Heart right ventricle (tissue), 16 donors: ENCODE measurements around the gene GREB1L. TPM values are rescaled to one million over a fixed set of nuclear protein-coding genes. Genes with fewer than 3 reads are reported as not detected.

Source experiments
- ATAC-seq, 8 donors: fragments of 200-7000 bp; cut with Tn5 transposase; one replicate each; pipeline ENCODE4 v1.9.1; 2020; ENCODE audit warnings: mild to moderate bottlenecking in 8 of 8, moderate library complexity in 8 of 8, moderate number of reproducible peaks in 1 of 8
- DNase-seq, 2 donors: peaks; one replicate each; pipeline ENCODE4 v3.0.0-alpha.2; 2020
- H3K27ac ChIP-seq, 10 donors: fragments of 200-600 bp; sonication (generic) in 2 of 10; one replicate each; pipeline versions ENCODE4 v1.5.0 to v1.8.0; 2020 to 2022; ENCODE audit warnings: mild to moderate bottlenecking in 3 of 10
- H3K27me3 ChIP-seq, 7 donors: fragments of 200-600 bp; one replicate each; pipeline ENCODE4 v1.8.0; 2021 to 2022; ENCODE audit warnings: mild to moderate bottlenecking in 2 of 7
- H3K36me3 ChIP-seq, 9 donors: fragments of 200-600 bp; sonication (generic) in 1 of 9; one replicate each; pipeline versions ENCODE4 v1.5.0 to v1.8.0; 2020 to 2022; ENCODE audit warnings: mild to moderate bottlenecking in 2 of 9
- H3K4me1 ChIP-seq, 9 donors: fragments of 200-600 bp; sonication (generic) in 1 of 9; one replicate each; pipeline versions ENCODE4 v1.5.0 to v1.8.0; 2020 to 2022; ENCODE audit warnings: mild to moderate bottlenecking in 4 of 9
- H3K4me3 ChIP-seq, 10 donors: fragments of 200-600 bp; sonication (generic) in 2 of 10; one replicate each; pipeline versions ENCODE4 v1.5.0 to v1.8.0; 2020 to 2022; ENCODE audit warnings: mild to moderate bottlenecking in 7 of 10, moderate library complexity in 2 of 10
- H3K9me3 ChIP-seq, 11 donors: fragments of 200-600 bp in 10 of 11; sonication (generic) in 2 of 11; one replicate each; pipeline versions ENCODE4 v1.5.0 to v1.8.0; 2013 to 2022; ENCODE audit warnings: mild to moderate bottlenecking in 2 of 11, control low read depth in 1 of 11, moderate library complexity in 1 of 11
- WGBS, 2 donors: extraction: QIAGEN DNeasy Blood & Tissue Kit; methylation state at CpG; one replicate each; pipeline ENCODE4 v1.1.7; 2013; ENCODE audit warnings: inconsistent platforms in 1 of 2; 5-methylcytosine and 5-hydroxymethylcytosine counted together
- intact Hi-C, 10 donors: fragments of 100-400 bp; cut with DNase I; formaldehyde crosslinking; loops; one replicate each; pipeline versions ENCODE4 v1.11.1 to v1.14.2; 2022
- polyA plus RNA-seq, 2 donors: library from polyadenylated mRNA; stranded (reverse); fragments of 200-250 nt; gene quantifications; one replicate each; pipeline ENCODE4 v1.2.3, GENCODE V29; 2013
- total RNA-seq, 10 donors: library from RNA; stranded (reverse); fragmentation: NEBNext Ultra II Directional in 3 of 10; extraction: Animal tissue kit (Norgen Biotek cat#: 25700) in 3 of 10; gene quantifications; one replicate each; pipeline versions ENCODE4 v1.2.1 to v1.2.4, GENCODE V29; 2021 to 2023
- TF ChIP-seq, protein P1 (sequence below), 9 donors: fragments of 200-600 bp; sonication (generic) in 2 of 9; IDR thresholded peaks; one replicate each; pipeline versions ENCODE4 v1.5.0 to v1.8.0; 2021 to 2022; ENCODE audit warnings: antibody characterized with exemption in 9 of 9, mild to moderate bottlenecking in 5 of 9, moderate library complexity in 1 of 9
- donor health status: Arrhythmogenic right ventricular cardiomyopathy.
- donor health status: ischemic (EF 13 %, LVEDD 7.1; RV severe dilation, severe dysfunction).
- donor health status: healthy with polysubstance abuse.
- donor health status: DM: no; HTN: yes; CAD: no.
- donor health status: DM: no; HTN: no; CAD: no.
- donor health status: ischemic (EF 25% LVEDD 6.9; RV normal size, moderate dysfunction).
- donor health status: ischemic (EF 25% LVEDD 5.7; RV mildly dilated, moderate dysfunction).
- donor health status: healthy.
- donor health status: DM: yes; HTN: yes; CAD: no.
- donor health status: Ischemic cardiomyopathy.
- donor health status: ischemic (EF 35%, LVEDD 5.7; RV mildly dilated, moderate dysfunction).
- donor health status: nonischemic (EF 11% LVEDD 7.7; RV severe dilation, severe dysfunction).
- donor health status: DM: yes; HTN: yes; CAD: no.
- donor health status: PGD.
- donor health status: ischemic (EF 29% LVEDD 5.4; RV normal size, mild dysfunction).
- donor health status: nonischemic (EF 23%, LVEDD 6.1; RV moderate dilation, normal function).

GREB1L gene
- total and polyA plus RNA-seq, 12 donors: 0.54 to 14.3 (median 10.9) TPM

DNA sequence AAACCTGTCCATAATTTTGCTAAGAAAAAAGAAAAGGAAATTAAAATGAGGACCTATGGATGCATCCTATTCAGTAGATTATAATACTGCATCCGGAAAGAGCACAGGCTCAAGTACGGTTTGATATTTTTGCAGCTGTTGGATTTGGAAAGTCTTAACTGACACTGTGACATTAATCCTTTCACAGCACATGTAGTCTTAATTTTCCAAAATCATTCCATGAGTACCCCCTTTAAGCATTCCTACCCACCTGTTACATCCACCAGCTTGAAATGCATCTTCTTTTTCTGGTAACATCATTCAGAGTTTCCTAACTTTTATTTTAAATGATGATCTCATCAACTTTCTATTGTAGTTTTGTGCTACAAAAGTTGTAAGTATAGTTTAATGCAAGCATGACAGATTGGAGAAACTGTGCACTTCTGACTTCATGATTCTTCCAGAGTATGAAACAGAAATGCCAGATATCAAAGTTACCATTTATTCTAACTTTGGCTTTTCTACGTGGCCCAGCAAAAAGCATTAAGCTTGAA is 244.9 kb downstream of the GREB1L start:
- DNase-seq: no peak
- intact Hi-C loops: loop anchor here in 4 of 10 donors (5.0 to 10.0 kb wide), 3 partner anchors 115 to 368 kb away; partner anchors contain the start of gene ESCO1 (in 1 of the 4)
- WGBS, 2 donors: 81 to 82% methylated on average over 3 of the region's 3 CpGs
- no peak for ATAC-seq
- TF ChIP-seq, protein P1, sequence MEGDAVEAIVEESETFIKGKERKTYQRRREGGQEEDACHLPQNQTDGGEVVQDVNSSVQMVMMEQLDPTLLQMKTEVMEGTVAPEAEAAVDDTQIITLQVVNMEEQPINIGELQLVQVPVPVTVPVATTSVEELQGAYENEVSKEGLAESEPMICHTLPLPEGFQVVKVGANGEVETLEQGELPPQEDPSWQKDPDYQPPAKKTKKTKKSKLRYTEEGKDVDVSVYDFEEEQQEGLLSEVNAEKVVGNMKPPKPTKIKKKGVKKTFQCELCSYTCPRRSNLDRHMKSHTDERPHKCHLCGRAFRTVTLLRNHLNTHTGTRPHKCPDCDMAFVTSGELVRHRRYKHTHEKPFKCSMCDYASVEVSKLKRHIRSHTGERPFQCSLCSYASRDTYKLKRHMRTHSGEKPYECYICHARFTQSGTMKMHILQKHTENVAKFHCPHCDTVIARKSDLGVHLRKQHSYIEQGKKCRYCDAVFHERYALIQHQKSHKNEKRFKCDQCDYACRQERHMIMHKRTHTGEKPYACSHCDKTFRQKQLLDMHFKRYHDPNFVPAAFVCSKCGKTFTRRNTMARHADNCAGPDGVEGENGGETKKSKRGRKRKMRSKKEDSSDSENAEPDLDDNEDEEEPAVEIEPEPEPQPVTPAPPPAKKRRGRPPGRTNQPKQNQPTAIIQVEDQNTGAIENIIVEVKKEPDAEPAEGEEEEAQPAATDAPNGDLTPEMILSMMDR (IDR thresholded peaks at IDR 0.05): no peak
- H3K27me3 ChIP-seq: no peaks in the 10 kb centered on the region
- H3K4me1 ChIP-seq: peaks cover 0 to 6% (median 0%) of the 10 kb centered on the region in 9 donors
- H3K4me3 ChIP-seq: no peak overlapping the region
- no peaks in the 10 kb centered on the region for H3K36me3 ChIP-seq
- no peak overlapping the region for H3K27ac ChIP-seq
- H3K9me3 ChIP-seq: no peaks in the 10 kb centered on the region

DNA sequence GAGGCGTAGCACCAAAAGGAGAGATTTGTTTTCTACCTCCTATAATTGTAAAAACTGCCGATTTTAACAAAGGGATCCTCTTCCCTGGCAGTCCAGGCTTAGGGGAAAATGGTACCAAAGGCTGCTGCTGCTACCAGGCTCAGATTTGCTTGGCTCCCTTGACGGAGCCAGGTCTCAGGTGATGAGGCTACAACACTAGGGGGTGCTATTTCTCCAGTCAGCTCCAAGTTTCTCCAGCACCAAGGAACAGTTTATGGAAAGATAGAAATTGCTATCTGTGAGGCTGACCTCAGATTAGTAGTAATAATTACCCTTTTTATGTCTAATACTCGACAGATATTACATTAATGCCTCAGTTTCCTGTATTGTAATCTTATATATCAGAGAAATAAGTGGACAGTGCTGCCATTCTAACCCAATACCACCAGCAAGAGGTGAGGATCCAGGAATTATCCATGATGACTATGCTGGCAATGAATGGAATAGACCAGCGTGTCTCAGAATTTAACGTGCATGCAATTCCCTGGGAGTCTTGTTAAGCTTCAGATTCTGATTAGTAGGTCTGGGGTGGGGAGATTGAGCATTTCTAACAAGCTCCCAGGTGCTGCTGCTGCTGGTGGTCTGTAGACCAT is 247.2 kb downstream of the GREB1L start:
- Histone ChIP-seq H3K36me3 (no peaks in the 10 kb centered on the region), H3K27me3 (no peaks in the 10 kb centered on the region), H3K4me3 (no peak overlapping the region), H3K4me1 (peaks cover 0 to 6% (median 0%) of the 10 kb centered on the region in 9 donors), H3K9me3 (no peaks in the 10 kb centered on the region), H3K27ac (no peak overlapping the region)
- DNase-seq (peak in 1 of 2 donors; percentile 26), ATAC-seq (peak in 7 of 8 donors; percentile 65 to 83 (median 72))
- intact Hi-C loops: loop anchor here in 4 of 10 donors (2.0 to 10.0 kb wide), 4 partner anchors 113 to 468 kb away; partner anchors contain the start of gene ESCO1 (in 1 of the 4)
- TF ChIP-seq, protein P1 (IDR thresholded peaks at IDR 0.05): peak; percentile 35 to 75 (median 72)
- 45 to 47% methylated on average over 6 of the region's 6 CpGs for WGBS, 2 donors

DNA sequence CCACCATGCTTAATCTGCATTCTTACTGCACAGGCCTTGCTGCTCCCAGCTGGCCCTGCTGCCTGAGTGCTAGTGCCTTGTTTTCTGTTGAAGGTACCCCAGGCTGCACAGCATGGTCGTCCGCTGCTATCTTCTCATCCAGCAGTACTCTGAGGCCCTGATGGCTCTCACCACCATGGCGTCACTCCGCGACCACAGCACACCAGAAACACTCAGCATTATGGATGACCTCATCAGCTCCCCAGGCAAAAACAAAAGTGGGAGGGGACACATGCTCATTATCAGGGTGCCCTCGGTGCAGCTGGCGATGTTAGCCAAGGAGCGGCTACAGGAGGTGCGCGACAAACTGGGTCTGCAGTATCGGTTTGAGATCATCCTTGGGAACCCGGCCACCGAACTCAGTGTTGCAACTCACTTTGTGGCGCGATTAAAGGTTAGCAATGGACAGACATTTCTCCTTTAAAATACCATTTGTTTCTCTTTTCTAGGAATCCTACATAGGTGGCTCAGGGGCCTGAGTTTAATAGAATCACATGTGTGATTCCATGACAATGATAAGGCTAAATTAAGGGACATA is 248.0 kb downstream of the GREB1L start:
- Histone ChIP-seq H3K4me3 (no peak overlapping the region), H3K9me3 (no peaks in the 10 kb centered on the region), H3K36me3 (no peaks in the 10 kb centered on the region), H3K4me1 (peaks cover 0 to under 1% (median 0%) of the 10 kb centered on the region in 9 donors), H3K27ac (no peak overlapping the region), H3K27me3 (no peaks in the 10 kb centered on the region)
- TF ChIP-seq, protein P1 (IDR thresholded peaks at IDR 0.05): no peak
- 92 to 93% methylated on average over 15 of the region's 15 CpGs for WGBS, 2 donors
- ATAC-seq (peak in 1 of 8 donors; percentile 23), DNase-seq (no peak)
- intact Hi-C loops: loop anchor here in 5 of 10 donors (2.0 to 10.0 kb wide), 5 partner anchors 112 to 467 kb away; partner anchors contain the start of gene ESCO1 (in 1 of the 5)

DNA sequence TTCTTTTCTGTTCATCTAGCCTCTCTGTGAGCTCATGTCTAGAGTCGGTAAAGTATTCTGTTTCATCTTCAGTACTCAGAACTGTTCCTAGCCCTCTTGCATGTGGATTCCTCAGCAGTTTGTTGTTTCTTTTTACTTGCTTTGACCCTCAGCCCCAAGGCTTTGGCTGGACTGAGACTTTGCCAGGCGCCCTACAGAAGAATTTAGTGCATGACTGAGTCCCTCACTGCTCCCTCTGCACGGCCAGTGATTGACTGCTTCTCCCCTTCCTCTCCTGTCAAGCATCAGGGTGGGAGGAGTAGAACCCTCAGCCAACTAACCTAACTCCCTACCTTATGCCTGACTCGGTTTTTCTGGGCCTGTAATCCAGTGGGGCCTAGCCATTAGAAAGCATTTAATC is 248.7 kb downstream of the GREB1L start:
- TF ChIP-seq, protein P1 (IDR thresholded peaks at IDR 0.05): no peak
- H3K27ac ChIP-seq: no peak overlapping the region
- H3K9me3 ChIP-seq: no peaks in the 10 kb centered on the region
- H3K27me3 ChIP-seq: no peaks in the 10 kb centered on the region
- DNase-seq: no peak
- no peak for ATAC-seq
- no peaks in the 10 kb centered on the region for H3K4me1 ChIP-seq
- no peak overlapping the region for H3K4me3 ChIP-seq
- intact Hi-C loops: loop anchor here in 1 of 10 donors (10.0 kb wide), 1 partner anchor 464 kb away; no protein-coding TSS in a partner anchor
- 79 to 80% methylated on average over 4 of the region's 4 CpGs for WGBS, 2 donors
- H3K36me3 ChIP-seq: no peaks in the 10 kb centered on the region
